Chondrocyte (in vitro differentiated cells): Measurements from ENCODE around the gene PMVK. TPM values are rescaled to one million over a fixed set of nuclear protein-coding genes. Genes with fewer than 3 reads are reported as not detected.
"Not testable (repeated sequence)": the region's sequence is repeated elsewhere in the genome, so short reads cannot be mapped to it uniquely, and the experiment has no call there.

Source experiments
- DNase-seq: peaks from one replicate; pipeline ENCODE4 v3.0.0; 2021; ENCODE audit warnings: mixed read lengths, low spot score
- H3K27ac Mint-ChIP-seq: one replicate; pipeline ENCODE4 v1.8.0; 2021; ENCODE audit warnings: mild to moderate bottlenecking, moderate library complexity, mixed read lengths; ENCODE audit not compliant: unreplicated experiment
- H3K27me3 Mint-ChIP-seq: 2 replicates; pipeline ENCODE4 v1.8.0; 2021; ENCODE audit warnings: low read depth, mixed read lengths
- H3K36me3 Mint-ChIP-seq: 2 replicates; pipeline ENCODE4 v1.8.0; 2021; ENCODE audit warnings: low read depth, mixed read lengths
- H3K4me1 Mint-ChIP-seq: 2 replicates; pipeline ENCODE4 v1.8.0; 2021; ENCODE audit warnings: low read depth, mild to moderate bottlenecking, mixed read lengths
- H3K4me3 Mint-ChIP-seq: one replicate; pipeline ENCODE4 v1.8.0; 2021; ENCODE audit warnings: mild to moderate bottlenecking, moderate library complexity, mixed read lengths; ENCODE audit not compliant: unreplicated experiment
- H3K9me3 Mint-ChIP-seq: 2 replicates; pipeline ENCODE4 v1.8.0; 2021; ENCODE audit warnings: low read depth, mixed read lengths
- total RNA-seq: library from RNA; stranded (reverse); gene quantifications from 3 replicates; pipeline ENCODE4 v1.2.1, GENCODE V29; 2021
- TF ChIP-seq, protein P1 (sequence below): fragments of 200-600 bp; sonication (generic); IDR thresholded peaks from 2 replicates; pipeline ENCODE4 v1.5.0; 2021; ENCODE audit warnings: antibody characterized with exemption, mild to moderate bottlenecking, moderate library complexity

Gene PMVK
- total RNA-seq, 1 donor from 2014 or later = 27.5 TPM

GRCh38 chr1:154913273-154913672, 23.2 kb downstream of the PMVK start:
- H3K27me3 Mint-ChIP-seq = no peaks in the 10 kb centered on the region
- no peaks in the 10 kb centered on the region for H3K4me1 Mint-ChIP-seq
- peaks cover 19% of the 10 kb centered on the region for H3K9me3 Mint-ChIP-seq
- TF ChIP-seq, protein P1, sequence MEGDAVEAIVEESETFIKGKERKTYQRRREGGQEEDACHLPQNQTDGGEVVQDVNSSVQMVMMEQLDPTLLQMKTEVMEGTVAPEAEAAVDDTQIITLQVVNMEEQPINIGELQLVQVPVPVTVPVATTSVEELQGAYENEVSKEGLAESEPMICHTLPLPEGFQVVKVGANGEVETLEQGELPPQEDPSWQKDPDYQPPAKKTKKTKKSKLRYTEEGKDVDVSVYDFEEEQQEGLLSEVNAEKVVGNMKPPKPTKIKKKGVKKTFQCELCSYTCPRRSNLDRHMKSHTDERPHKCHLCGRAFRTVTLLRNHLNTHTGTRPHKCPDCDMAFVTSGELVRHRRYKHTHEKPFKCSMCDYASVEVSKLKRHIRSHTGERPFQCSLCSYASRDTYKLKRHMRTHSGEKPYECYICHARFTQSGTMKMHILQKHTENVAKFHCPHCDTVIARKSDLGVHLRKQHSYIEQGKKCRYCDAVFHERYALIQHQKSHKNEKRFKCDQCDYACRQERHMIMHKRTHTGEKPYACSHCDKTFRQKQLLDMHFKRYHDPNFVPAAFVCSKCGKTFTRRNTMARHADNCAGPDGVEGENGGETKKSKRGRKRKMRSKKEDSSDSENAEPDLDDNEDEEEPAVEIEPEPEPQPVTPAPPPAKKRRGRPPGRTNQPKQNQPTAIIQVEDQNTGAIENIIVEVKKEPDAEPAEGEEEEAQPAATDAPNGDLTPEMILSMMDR = no peak
- no peak overlapping the region for H3K4me3 Mint-ChIP-seq
- no peak for DNase-seq
- no peak overlapping the region for H3K27ac Mint-ChIP-seq
- peaks cover 15% of the 10 kb centered on the region for H3K36me3 Mint-ChIP-seq

DNA sequence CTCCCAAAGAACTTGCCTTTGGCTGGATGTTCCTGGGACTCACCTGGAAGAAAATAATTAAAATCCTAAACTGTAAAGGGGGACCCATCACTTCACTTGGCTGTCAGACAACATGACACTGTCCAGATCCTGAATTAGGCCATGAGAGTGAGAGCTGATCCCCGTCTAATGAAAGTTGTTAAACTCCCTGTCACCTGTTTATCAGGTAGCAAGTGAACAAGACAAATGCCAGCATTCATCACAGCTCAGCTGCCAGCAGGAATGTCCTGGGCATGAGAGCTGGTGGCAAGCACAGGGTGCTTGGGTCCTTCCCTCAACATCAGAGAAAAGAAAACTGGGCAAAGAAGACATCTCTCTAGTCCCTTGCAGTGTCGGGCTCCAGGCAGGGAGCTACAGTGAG, 23.8 kb downstream of the PMVK start:
- no peak overlapping the region for H3K4me3 Mint-ChIP-seq
- TF ChIP-seq, protein P1 = no peak
- no peak overlapping the region for H3K27ac Mint-ChIP-seq
- no peaks in the 10 kb centered on the region for H3K27me3 Mint-ChIP-seq
- peaks cover 24% of the 10 kb centered on the region for H3K9me3 Mint-ChIP-seq
- peaks cover 17% of the 10 kb centered on the region for H3K36me3 Mint-ChIP-seq
- H3K4me1 Mint-ChIP-seq = no peaks in the 10 kb centered on the region
- DNase-seq = peak; percentile 18

- H3K4me3 Mint-ChIP-seq = no peak overlapping the region
- no peaks in the 10 kb centered on the region for H3K27me3 Mint-ChIP-seq
- peaks cover 26% of the 10 kb centered on the region for H3K9me3 Mint-ChIP-seq
- TF ChIP-seq, protein P1 = no peak
- DNase-seq = peak; percentile 53
- H3K27ac Mint-ChIP-seq = no peak overlapping the region
- H3K36me3 Mint-ChIP-seq = peaks cover 16% of the 10 kb centered on the region
- no peaks in the 10 kb centered on the region for H3K4me1 Mint-ChIP-seq
These were observed 24.6 kb downstream of the PMVK start for GRCh38 chr1:154911691-154912550.

DNA sequence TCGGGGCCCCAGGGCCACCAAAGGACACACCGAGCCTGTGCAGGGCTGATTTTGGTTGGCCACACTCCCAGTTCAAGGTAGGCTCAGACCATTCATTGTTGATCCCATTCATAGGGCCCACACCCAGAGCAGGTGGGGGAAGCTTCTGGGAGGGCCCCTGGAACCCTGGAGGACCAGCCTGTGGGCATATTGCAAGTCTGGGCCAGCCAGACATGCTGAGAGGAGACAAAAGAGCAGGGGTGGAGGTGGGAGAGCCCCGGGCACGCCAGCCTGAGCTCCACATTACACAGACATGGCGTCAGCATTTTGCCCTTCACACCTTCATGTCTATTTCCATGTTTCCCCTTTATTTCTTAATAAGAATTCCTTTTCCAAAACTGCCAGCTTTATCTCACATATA, 25.7 kb downstream of the PMVK start:
- H3K36me3 Mint-ChIP-seq = peaks cover 10% of the 10 kb centered on the region
- TF ChIP-seq, protein P1 = no peak
- H3K9me3 Mint-ChIP-seq = peaks cover 19% of the 10 kb centered on the region
- H3K4me3 Mint-ChIP-seq = no peak overlapping the region
- no peaks in the 10 kb centered on the region for H3K27me3 Mint-ChIP-seq
- H3K27ac Mint-ChIP-seq = no peak overlapping the region
- peak; percentile 49 for DNase-seq
- no peaks in the 10 kb centered on the region for H3K4me1 Mint-ChIP-seq

DNA sequence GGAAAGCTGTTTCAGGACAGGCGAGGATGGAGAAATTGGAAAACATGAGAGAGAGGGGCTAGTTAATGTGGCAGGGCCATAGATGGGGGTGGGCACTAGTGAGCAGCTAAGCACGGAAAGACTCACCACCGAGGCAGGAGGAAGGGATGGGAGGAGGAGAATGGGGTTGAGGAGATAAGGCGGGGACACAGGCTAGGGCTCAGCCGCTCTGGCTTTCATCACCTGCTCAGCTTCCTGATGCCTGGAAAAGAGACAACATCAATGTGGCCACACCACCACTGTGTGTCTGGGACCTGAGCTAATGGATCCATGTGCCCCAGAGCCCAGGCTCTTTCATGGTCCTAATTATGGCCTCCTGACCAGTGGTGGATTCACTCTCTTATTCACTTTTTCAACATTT, 27.6 kb downstream of the PMVK start:
- Mint-ChIP-seq H3K27ac (no peak overlapping the region), H3K36me3 (peaks cover 10% of the 10 kb centered on the region), H3K9me3 (peaks cover 19% of the 10 kb centered on the region), H3K4me1 (no peaks in the 10 kb centered on the region), H3K4me3 (no peak overlapping the region), H3K27me3 (no peaks in the 10 kb centered on the region)
- TF ChIP-seq, protein P1 = no peak
- DNase-seq = no peak

DNA sequence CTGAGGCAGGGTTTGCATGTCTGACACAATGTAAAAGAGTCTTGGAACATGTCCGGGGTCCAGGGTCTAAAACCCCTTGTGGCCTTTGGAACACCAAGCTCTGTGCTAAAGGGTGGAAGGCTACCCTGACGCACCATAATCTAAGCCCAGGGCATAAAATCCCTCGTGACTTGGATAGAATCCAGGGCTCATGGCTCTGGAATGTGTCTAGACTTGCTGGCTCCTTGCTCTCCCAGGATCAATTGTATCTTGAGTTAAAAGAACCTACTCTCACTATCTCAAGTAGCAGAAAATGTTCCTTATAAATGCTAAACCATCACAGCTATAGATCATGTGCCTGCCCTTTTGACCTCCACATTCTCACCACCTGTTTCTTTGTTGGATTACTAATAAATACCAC, 28.4 kb downstream of the PMVK start:
- H3K27me3 Mint-ChIP-seq, DNase-seq, H3K27ac Mint-ChIP-seq, H3K4me1 Mint-ChIP-seq, H3K4me3 Mint-ChIP-seq: not testable (repeated sequence)
- peaks cover 10% of the 10 kb centered on the region for H3K36me3 Mint-ChIP-seq
- peaks cover 19% of the 10 kb centered on the region for H3K9me3 Mint-ChIP-seq
